HepG2 (cell line): ENCODE measurements around the gene STKLD1. TPM values are rescaled to one million over a fixed set of nuclear protein-coding genes. Genes with fewer than 3 reads are reported as not detected.

Experiments used
- ONECUT2 ChIP-seq: sonication (generic); formaldehyde crosslinking; IDR thresholded peaks from 2 replicates; pipeline ENCODE4 v1.4.0; 2020; ENCODE audit warnings: missing genetic modification reagents
- ZBED4 ChIP-seq: sonication (generic); formaldehyde crosslinking; IDR thresholded peaks from 2 replicates; pipeline ENCODE4 v1.4.0; 2020; ENCODE audit warnings: missing genetic modification reagents, borderline replicate concordance
- ZNF407 ChIP-seq: sonication (generic); formaldehyde crosslinking; IDR thresholded peaks from one replicate; pipeline ENCODE4 v1.5.1; 2020; ENCODE audit warnings: mild to moderate bottlenecking, missing genetic modification reagents; ENCODE audit errors: not compliant biosample characterization
- polyA plus RNA-seq, 8 experiments: library from polyadenylated mRNA; depleted of rRNA in 3 of 8; stranded (reverse) in 7 of 8; unstranded in 1 of 8; fragments of >200 nt; fragmentation: Illumina TruSeq in 4 of 8; extraction: Trizol in 4 of 8; gene quantifications; 2 replicates each; pipeline versions ENCODE4 v1.2.1 to v1.2.3, GENCODE V29; 2011 to 2016; ENCODE audit warnings: low read depth in 4 of 8, missing spikeins in 1 of 8, mixed read lengths in 1 of 8; ENCODE audit not compliant: insufficient read depth in 1 of 8
- total RNA-seq, 5 experiments: library from RNA; depleted of rRNA; stranded (reverse); fragments of >200 nt; fragmentation: Illumina TruSeq; extraction: Trizol; gene quantifications; 2 replicates each; pipeline ENCODE4 v1.2.3, GENCODE V29; 2016; ENCODE audit warnings: low read depth in 1 of 5

STKLD1 gene
- total and polyA plus RNA-seq, 2 of the 13 experiments (the other 11 are each of a cell fraction or from before 2014, with no cell fraction given) = 1.5 to 2.2 TPM

GRCh38 chr9:133335924-133336811 is 40.0 kb upstream of the STKLD1 start, which contains the start of gene SURF6 (continued):
- TF ChIP-seq ZNF407 (CRISPR knock-in tag) (peak; percentile 75), ONECUT2 (CRISPR knock-in tag) (no peak), ZBED4 (no peak)
